ENCODE results near the gene TMEM167A. TPM values are rescaled to one million over a fixed set of nuclear protein-coding genes. Genes with fewer than 3 reads are reported as not detected.

The TMEM167A gene
- total and polyA plus RNA-seq, 2 of the 8 experiments (the other 6 are each of a cell fraction or from before 2014, with no cell fraction given): 50.6 to 178 TPM

DNA sequence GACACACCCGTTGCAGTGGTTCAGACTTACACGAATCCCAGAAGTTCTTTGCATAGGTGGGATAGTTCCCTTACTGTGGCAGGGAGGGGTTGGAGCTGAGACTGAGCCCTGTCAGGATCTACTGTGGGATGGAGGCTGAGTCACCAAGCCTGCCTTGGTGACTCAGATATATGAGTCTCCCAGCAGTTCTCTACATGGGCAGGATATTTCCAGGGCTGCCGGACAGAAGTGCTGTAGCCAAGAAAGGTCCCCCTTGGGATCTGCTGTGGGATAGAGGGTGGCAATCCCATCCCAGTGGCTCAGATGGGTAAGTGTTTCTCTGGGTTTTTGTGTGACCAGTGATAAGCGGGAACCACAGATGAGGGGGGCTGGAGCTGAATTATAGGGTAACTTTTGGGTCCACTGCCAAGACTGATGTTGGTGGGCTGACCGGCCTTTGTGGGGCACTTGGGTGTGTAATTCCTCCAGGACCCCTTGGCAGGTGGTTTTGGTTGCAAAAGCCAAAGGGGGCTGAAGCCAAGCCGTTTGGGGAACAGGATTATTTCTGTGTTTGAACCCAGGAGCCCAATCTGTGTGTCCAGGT, 18.9 kb upstream of the TMEM167A start:
- no peak overlapping the region for H3K4me2 ChIP-seq (ENCODE audit: insufficient read depth in 1 of 2, low read depth in 2 of 2, low read length in 2 of 2)

More for the DNA sequence above, 18.9 kb upstream of the TMEM167A start:
- no peak overlapping the region for H2BK5ac ChIP-seq (ENCODE audit: low read depth, low read length)
- DNase-seq (ENCODE audit: low read depth in 1 of 2, low spot score in 2 of 2) (no peak), FAIRE-seq (no peak)
- peaks cover 0 to 3% (median 0%) of the 10 kb centered on the region in 4 experiments; a peak in 1 of 7 replicates for H3K4me1 ChIP-seq (replicated peaks in 1 of 4; ENCODE audit: control insufficient read depth in 3 of 4, insufficient read depth in 4 of 4, low read length in 3 of 4)
- H3K27me3 ChIP-seq (replicated peaks in 1 of 4; ENCODE audit: control insufficient read depth in 3 of 4, extremely low read depth in 1 of 4, insufficient read depth in 3 of 4, low read length in 3 of 4): no peaks in the 10 kb centered on the region
- H2AFZ ChIP-seq (ENCODE audit: low read length): no peak overlapping the region
- H4K20me1 ChIP-seq (replicated peaks in 1 of 2; ENCODE audit: control insufficient read depth in 1 of 2, insufficient read depth in 2 of 2, low read length in 2 of 2): no peaks in the 10 kb centered on the region
- H2AK5ac ChIP-seq (ENCODE audit: low read depth, low read length): no peak overlapping the region
- no peak overlapping the region for H3K27ac ChIP-seq (ENCODE audit: low read depth, low read length)
- H2BK15ac ChIP-seq (ENCODE audit: low read length): no peak overlapping the region
- H3K79me2 ChIP-seq (ENCODE audit: control insufficient read depth in 1 of 2, insufficient read depth in 2 of 2, low read length in 2 of 2): no peaks in the 10 kb centered on the region
- H3K9ac ChIP-seq (replicated peaks in 1 of 4; ENCODE audit: extremely low read depth in 1 of 4, low read depth in 3 of 4, low read length in 3 of 4): no peak overlapping the region
- no peak overlapping the region for H2BK20ac ChIP-seq (ENCODE audit: low read length)
- POLR2A ChIA-PET (ENCODE audit: partially characterized antibody): interaction anchor here (1.1 to 2.4 kb wide), 2 partner anchors 17 to 19 kb away, joined by 3 to 8 read pairs; partner anchors contain the start of genes TMEM167A and XRCC4
- TF ChIP-seq CBX8 (IDR thresholded peaks at IDR 0.05; ENCODE audit: borderline replicate concordance, low read depth, low read length): no peak
- no peak for TF ChIP-seq BCL11A (IDR thresholded peaks at IDR 0.05; ENCODE audit: low read depth in 2 of 2, low read length in 2 of 2)
- TF ChIP-seq CHD1 (IDR thresholded peaks at IDR 0.05; ENCODE audit: low read depth, low read length): no peak
- TF ChIP-seq GTF2F1 (IDR thresholded peaks at IDR 0.05; ENCODE audit: borderline replicate concordance, low read depth, low read length): no peak
- TF ChIP-seq SAP30 (IDR thresholded peaks at IDR 0.05; ENCODE audit: insufficient read depth, insufficient replicate concordance, low read length): no peak
- no peaks in the 10 kb centered on the region; the same call in 1 of the 2 replicates for H3K23me2 ChIP-seq (ENCODE audit: low read depth, low read length)
- no peak overlapping the region for H3K4ac ChIP-seq (replicated peaks; ENCODE audit: insufficient read length, low read depth, low read length)
- H3K4me3 ChIP-seq (ENCODE audit: extremely low read depth in 1 of 4, insufficient read depth in 2 of 4, low read depth in 3 of 4, low read length in 4 of 4): no peak overlapping the region
- H4K8ac ChIP-seq (ENCODE audit: extremely low read depth, insufficient read depth, low read length): 0 out of 2 replicates have a peak overlapping the region, but pooled peaks have one; percentile 21
- H3K36me3 ChIP-seq (ENCODE audit: control insufficient read depth in 2 of 4, insufficient read depth in 4 of 4, low read length in 3 of 4): peaks cover 0 to 6% (median 0%) of the 10 kb centered on the region in 4 experiments; a peak in 2 of 8 replicates
- CTCF ChIA-PET (ENCODE audit: partially characterized antibody): interaction anchor here (0.6 kb wide), 1 partner anchor 753 kb away, joined by 3 read pairs; no protein-coding TSS in a partner anchor
- H2BK120ac ChIP-seq (replicated peaks; ENCODE audit: low read depth, low read length): no peak overlapping the region
- WGBS, 2 experiments (ENCODE audit: extremely low coverage in 1 of 2, insufficient coverage in 1 of 2, insufficient read length in 1 of 2, insufficient replicate concordance in 2 of 2, low coverage in 1 of 2, low lambda C conversion rate in 2 of 2, missing lambda C conversion rate in 1 of 2): 68% methylated on average over 6 of the region's 6 CpGs; no CpG with 5 or more reads in 1 of the 2 experiments
- peaks cover 0 to 7% of the 10 kb centered on the region in 2 experiments; a peak in 2 of 4 replicates for H3K9me3 ChIP-seq (ENCODE audit: insufficient read depth in 2 of 2, low read depth in 1 of 2, low read length in 1 of 2)
- no peak overlapping the region for H2BK12ac ChIP-seq (ENCODE audit: low read depth, low read length)
- no peak overlapping the region for H3K23ac ChIP-seq (ENCODE audit: insufficient read length)
- H4K5ac ChIP-seq (ENCODE audit: insufficient read length, low read depth, low read length): no peak overlapping the region
- H3K18ac ChIP-seq (ENCODE audit: extremely low read depth, low read length): no peak overlapping the region
- H3K56ac ChIP-seq (replicated peaks; ENCODE audit: insufficient read length, low read depth, low read length): no peak overlapping the region
- H3K79me1 ChIP-seq (ENCODE audit: low read depth, low read length): no peaks in the 10 kb centered on the region
- no peak overlapping the region for H4K91ac ChIP-seq (replicated peaks; ENCODE audit: insufficient read length, low read length)
- no peak overlapping the region for H3K14ac ChIP-seq (ENCODE audit: insufficient read length)

Data from H1 (cell line).